ENCODE data around the gene POLA1. TPM values are rescaled to one million over a fixed set of nuclear protein-coding genes. Genes with fewer than 3 reads are reported as not detected.

The POLA1 gene
- total and polyA plus RNA-seq, 2 of the 4 experiments (the other 2 are of a cell fraction), result 4.0 to 15.1 TPM

GRCh38 chrX:24651783-24652182 is 41.9 kb upstream of the POLA1 start:
- intact Hi-C loops (cut with micrococcal nuclease), result no loop called here
- H3K36me3 ChIP-seq (ENCODE audit: control insufficient read depth, insufficient read depth, low read length), result no peaks in the 10 kb centered on the region
- dilution Hi-C loops (cut with HindIII; ENCODE audit: low sequenced_read_pairs, unreplicated experiment), result no loop called here
- H3K9ac ChIP-seq (ENCODE audit: low read depth, low read length), result no peak overlapping the region
- no peak overlapping the region for H2BK5ac ChIP-seq (ENCODE audit: low read depth, low read length, poor library complexity, severe bottlenecking)
- no peak for ATAC-seq (ENCODE audit: low read depth)
- CTCF ChIA-PET, result no interaction called here
- no TSS peak for BruUV-seq (replicated peaks)
- no peaks in the 10 kb centered on the region for H3K9me1 ChIP-seq (ENCODE audit: insufficient read depth, low read length)
- H3K9me3 ChIP-seq (ENCODE audit: control insufficient read depth, insufficient read depth, low read length), result no peaks in the 10 kb centered on the region
- H3K56ac ChIP-seq (ENCODE audit: extremely low read depth, insufficient read depth, low read length), result no peak overlapping the region
- no peak overlapping the region for H3K4ac ChIP-seq (ENCODE audit: low read depth, low read length)
- no peak for DNase-seq
- H3K4me2 ChIP-seq (ENCODE audit: low read depth, low read length), result no peak overlapping the region
- H4K20me1 ChIP-seq (ENCODE audit: insufficient read depth, low read length), result no peaks in the 10 kb centered on the region
- H3K18ac ChIP-seq (ENCODE audit: low read depth, low read length), result no peak overlapping the region
- H3K27me3 ChIP-seq (ENCODE audit: control insufficient read depth, insufficient read depth, low read length), result peaks cover 4% of the 10 kb centered on the region
- no peaks in the 10 kb centered on the region for H3K79me1 ChIP-seq (ENCODE audit: low read depth in 1 of 2, low read length in 2 of 2)
- TF ChIP-seq, protein P1, sequence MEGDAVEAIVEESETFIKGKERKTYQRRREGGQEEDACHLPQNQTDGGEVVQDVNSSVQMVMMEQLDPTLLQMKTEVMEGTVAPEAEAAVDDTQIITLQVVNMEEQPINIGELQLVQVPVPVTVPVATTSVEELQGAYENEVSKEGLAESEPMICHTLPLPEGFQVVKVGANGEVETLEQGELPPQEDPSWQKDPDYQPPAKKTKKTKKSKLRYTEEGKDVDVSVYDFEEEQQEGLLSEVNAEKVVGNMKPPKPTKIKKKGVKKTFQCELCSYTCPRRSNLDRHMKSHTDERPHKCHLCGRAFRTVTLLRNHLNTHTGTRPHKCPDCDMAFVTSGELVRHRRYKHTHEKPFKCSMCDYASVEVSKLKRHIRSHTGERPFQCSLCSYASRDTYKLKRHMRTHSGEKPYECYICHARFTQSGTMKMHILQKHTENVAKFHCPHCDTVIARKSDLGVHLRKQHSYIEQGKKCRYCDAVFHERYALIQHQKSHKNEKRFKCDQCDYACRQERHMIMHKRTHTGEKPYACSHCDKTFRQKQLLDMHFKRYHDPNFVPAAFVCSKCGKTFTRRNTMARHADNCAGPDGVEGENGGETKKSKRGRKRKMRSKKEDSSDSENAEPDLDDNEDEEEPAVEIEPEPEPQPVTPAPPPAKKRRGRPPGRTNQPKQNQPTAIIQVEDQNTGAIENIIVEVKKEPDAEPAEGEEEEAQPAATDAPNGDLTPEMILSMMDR (conservative IDR thresholded peaks at IDR 0.05; ENCODE audit: low read depth, low read length), result no peak
- TF ChIP-seq NFE2L2 (IDR thresholded peaks at IDR 0.05; ENCODE audit: low read depth, low read length) (no peak), RCOR1 (IDR thresholded peaks at IDR 0.05; ENCODE audit: insufficient replicate concordance, low read length) (no peak), MAFK (IDR thresholded peaks at IDR 0.05; ENCODE audit: low read depth, low read length) (no peak), RAD21 (IDR thresholded peaks at IDR 0.05; ENCODE audit: low read length) (no peak), FOS (IDR thresholded peaks at IDR 0.05; ENCODE audit: low read depth, low read length) (no peak), MAZ (IDR thresholded peaks at IDR 0.05; ENCODE audit: borderline replicate concordance, low read depth, low read length) (no peak), CEBPB (IDR thresholded peaks at IDR 0.05; ENCODE audit: low read depth, low read length) (no peak), RFX5 (IDR thresholded peaks at IDR 0.05; ENCODE audit: low read depth, low read length) (no peak), POLR2A (IDR thresholded peaks at IDR 0.05; ENCODE audit: low read depth, low read length) (no peak), SMC3 (IDR thresholded peaks at IDR 0.05; ENCODE audit: low read depth, low read length) (no peak), BHLHE40 (IDR thresholded peaks at IDR 0.05; ENCODE audit: low read depth, low read length) (no peak), CHD1 (IDR thresholded peaks at IDR 0.05; ENCODE audit: low read depth, low read length) (no peak), MXI1 (IDR thresholded peaks at IDR 0.05; ENCODE audit: borderline replicate concordance, low read depth, low read length) (no peak), ELK1 (IDR thresholded peaks at IDR 0.05; ENCODE audit: borderline replicate concordance, low read depth, low read length) (no peak)
- TF ChIP-seq, protein P2, sequence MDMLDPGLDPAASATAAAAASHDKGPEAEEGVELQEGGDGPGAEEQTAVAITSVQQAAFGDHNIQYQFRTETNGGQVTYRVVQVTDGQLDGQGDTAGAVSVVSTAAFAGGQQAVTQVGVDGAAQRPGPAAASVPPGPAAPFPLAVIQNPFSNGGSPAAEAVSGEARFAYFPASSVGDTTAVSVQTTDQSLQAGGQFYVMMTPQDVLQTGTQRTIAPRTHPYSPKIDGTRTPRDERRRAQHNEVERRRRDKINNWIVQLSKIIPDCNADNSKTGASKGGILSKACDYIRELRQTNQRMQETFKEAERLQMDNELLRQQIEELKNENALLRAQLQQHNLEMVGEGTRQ (IDR thresholded peaks at IDR 0.05; ENCODE audit: low read depth, low read length), result no peak
- no peak overlapping the region for H2BK120ac ChIP-seq (ENCODE audit: low read depth, low read length)
- H2AK5ac ChIP-seq (ENCODE audit: low read depth, low read length), result no peak overlapping the region
- in situ Hi-C loops (cut with MboI; ENCODE audit: low sequenced_read_pairs), result no loop called here
- no CpG with 5 or more reads among the region's 2 CpGs for WGBS, 2 experiments (ENCODE audit: extremely low coverage in 2 of 2, insufficient read length in 1 of 2)
- POLR2A ChIA-PET (ENCODE audit: unreplicated experiment), result no interaction called here
- H2BK20ac ChIP-seq (ENCODE audit: low read depth, low read length), result no peak overlapping the region
- no peak overlapping the region for H4K8ac ChIP-seq (ENCODE audit: low read depth in 2 of 2, low read length in 2 of 2)
- no peak overlapping the region for H3K14ac ChIP-seq (replicated peaks; ENCODE audit: low read depth, low read length)
- H3K4me3 ChIP-seq (ENCODE audit: insufficient read depth, low read depth, low read length), result no peak overlapping the region
- no peak overlapping the region for H3K23ac ChIP-seq (ENCODE audit: low read depth, low read length)
- no peak overlapping the region for H2BK15ac ChIP-seq (ENCODE audit: low read depth, low read length)
- no peak overlapping the region for H3K27ac ChIP-seq (ENCODE audit: insufficient read depth, low read length)
- no peak overlapping the region for H4K5ac ChIP-seq (ENCODE audit: low read depth, low read length)
- H3K4me1 ChIP-seq (ENCODE audit: control insufficient read depth, insufficient read depth, low read length), result no peaks in the 10 kb centered on the region
- H4K91ac ChIP-seq (ENCODE audit: insufficient read depth, low read depth, low read length), result no peak overlapping the region
- no peak overlapping the region for H2AK9ac ChIP-seq (replicated peaks; ENCODE audit: low read depth, low read length, poor library complexity)
- H2AFZ ChIP-seq (replicated peaks; ENCODE audit: low read length, poor library complexity), result no peak overlapping the region

Measured in IMR-90 (cell line).